ENCODE measurements around the gene RHEBL1.

Gene RHEBL1

DNA sequence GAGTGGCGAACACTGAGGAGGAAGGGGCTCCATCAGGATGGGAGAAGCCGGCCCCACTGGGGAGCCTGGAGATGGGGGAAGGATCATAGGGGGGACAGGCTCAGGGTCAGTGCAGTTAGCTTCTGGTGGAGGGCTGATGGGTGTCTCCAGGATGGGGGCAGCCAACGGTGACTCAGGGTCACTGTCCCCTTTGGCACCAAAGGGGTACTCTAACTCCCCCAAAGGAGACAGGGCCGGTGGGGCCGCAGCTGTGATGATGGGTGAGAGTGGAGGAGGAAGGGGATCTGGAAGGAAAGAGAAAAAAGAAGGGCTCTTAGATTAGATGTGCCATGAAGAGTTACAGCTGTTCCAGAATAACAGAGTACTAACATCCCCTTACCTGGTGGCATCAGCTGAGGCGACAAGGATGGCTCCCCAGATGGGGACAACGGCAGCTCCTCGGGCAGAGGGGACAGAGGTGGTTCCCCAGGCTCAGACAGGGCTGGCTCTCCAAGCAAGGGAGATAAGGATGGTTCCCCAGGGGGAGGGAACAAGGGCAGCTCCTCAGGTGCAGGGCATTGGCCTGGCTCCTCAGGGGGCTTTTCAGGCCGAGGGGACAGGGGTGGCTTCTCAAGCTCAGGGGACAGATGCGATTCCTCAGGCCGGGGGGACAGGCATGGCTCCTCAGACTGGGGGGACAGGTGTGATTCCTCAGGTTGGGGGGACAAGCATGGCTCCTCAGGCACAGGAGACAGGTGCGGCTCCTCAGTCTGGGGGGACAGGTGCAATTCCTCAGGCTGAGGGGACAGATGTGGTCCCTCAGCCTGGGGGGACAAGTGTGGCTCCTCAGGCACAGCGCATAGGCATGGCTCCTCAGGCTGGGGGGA, 19.0 kb downstream of the RHEBL1 start:
- TF ChIP-seq EZH2 (optimal IDR thresholded peaks at IDR 0.05; ENCODE audit: low read depth, low read length) (no peak), EZH2phosphoT487 (IDR thresholded peaks at IDR 0.05; ENCODE audit: low read length) (no peak)
- TF ChIP-seq, protein P1, sequence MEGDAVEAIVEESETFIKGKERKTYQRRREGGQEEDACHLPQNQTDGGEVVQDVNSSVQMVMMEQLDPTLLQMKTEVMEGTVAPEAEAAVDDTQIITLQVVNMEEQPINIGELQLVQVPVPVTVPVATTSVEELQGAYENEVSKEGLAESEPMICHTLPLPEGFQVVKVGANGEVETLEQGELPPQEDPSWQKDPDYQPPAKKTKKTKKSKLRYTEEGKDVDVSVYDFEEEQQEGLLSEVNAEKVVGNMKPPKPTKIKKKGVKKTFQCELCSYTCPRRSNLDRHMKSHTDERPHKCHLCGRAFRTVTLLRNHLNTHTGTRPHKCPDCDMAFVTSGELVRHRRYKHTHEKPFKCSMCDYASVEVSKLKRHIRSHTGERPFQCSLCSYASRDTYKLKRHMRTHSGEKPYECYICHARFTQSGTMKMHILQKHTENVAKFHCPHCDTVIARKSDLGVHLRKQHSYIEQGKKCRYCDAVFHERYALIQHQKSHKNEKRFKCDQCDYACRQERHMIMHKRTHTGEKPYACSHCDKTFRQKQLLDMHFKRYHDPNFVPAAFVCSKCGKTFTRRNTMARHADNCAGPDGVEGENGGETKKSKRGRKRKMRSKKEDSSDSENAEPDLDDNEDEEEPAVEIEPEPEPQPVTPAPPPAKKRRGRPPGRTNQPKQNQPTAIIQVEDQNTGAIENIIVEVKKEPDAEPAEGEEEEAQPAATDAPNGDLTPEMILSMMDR (IDR thresholded peaks at IDR 0.05; ENCODE audit: low read length) = no peak
- H3K4me3 ChIP-seq (ENCODE audit: low read length) = no peak overlapping the region
- no peaks in the 10 kb centered on the region for H3F3A ChIP-seq (ENCODE audit: insufficient read depth, low read length)
- H3K27me3 ChIP-seq (replicated peaks; ENCODE audit: insufficient read depth, low read length) = no peaks in the 10 kb centered on the region
- H2AFZ ChIP-seq (ENCODE audit: low read length) = no peak overlapping the region
- no peak overlapping the region for H3K4me2 ChIP-seq (ENCODE audit: low read depth, low read length)
- no peak for DNase-seq
- peaks cover 14% of the 10 kb centered on the region for H3K36me3 ChIP-seq (replicated peaks; ENCODE audit: insufficient read depth, low read length)
- H3K4me1 ChIP-seq (ENCODE audit: low read length) = 0 out of 2 replicates have a peak, but pooled peaks cover 2% of the 10 kb centered on the region
- peaks cover 29% of the 10 kb centered on the region for H3K79me2 ChIP-seq (ENCODE audit: low read length)
- H3K9ac ChIP-seq (ENCODE audit: low read length) = no peak overlapping the region
- H3K27ac ChIP-seq (ENCODE audit: low read length) = no peak overlapping the region
- no peaks in the 10 kb centered on the region for H3K9me3 ChIP-seq (replicated peaks; ENCODE audit: insufficient read depth, low read length)
- no peaks in the 10 kb centered on the region for H3K9me2 ChIP-seq (replicated peaks; ENCODE audit: insufficient read depth, low read length)
- peaks cover 3% of the 10 kb centered on the region for H4K20me1 ChIP-seq (ENCODE audit: insufficient read depth, low read length)

DNA sequence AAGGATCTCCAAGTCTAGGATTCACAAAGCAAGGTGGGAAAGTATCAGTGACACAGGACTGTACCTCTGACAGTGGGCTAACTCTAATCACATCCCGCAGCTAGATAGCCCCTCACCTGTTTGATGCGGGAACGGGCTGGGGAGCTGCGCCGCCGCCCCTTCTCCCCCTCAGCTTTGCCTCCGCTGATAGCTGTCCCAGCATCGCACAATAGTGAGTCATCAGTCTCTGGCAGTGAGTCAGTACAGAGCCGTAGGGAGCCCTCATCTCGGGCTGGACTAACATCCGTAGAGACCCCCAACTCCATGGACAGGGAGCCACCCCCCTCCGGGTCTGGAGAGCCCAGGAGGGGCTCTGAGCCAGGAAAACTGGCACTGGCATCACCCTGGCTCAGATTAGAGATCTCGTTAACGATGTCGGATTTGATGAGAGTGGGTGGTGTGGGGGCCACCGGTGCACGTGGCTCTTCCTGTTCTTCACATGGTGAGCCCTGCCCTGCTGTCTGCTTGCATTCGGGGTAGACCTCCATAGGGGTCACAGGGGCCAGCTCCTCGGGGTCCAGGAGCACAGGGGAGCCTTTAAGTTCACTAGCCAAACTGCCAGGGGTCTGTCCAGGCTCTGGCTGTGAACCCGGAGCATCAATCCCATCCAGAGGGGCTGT, 20.1 kb downstream of the RHEBL1 start:
- H3K9me3 ChIP-seq (replicated peaks; ENCODE audit: insufficient read depth, low read length) = no peaks in the 10 kb centered on the region
- H3K36me3 ChIP-seq (replicated peaks; ENCODE audit: insufficient read depth, low read length) = peaks cover 11% of the 10 kb centered on the region
- no peak overlapping the region for H3K4me2 ChIP-seq (ENCODE audit: low read depth, low read length)
- no peaks in the 10 kb centered on the region for H3K27me3 ChIP-seq (replicated peaks; ENCODE audit: insufficient read depth, low read length)
- H3K27ac ChIP-seq (ENCODE audit: low read length) = no peak overlapping the region
- TF ChIP-seq EZH2 (optimal IDR thresholded peaks at IDR 0.05; ENCODE audit: low read depth, low read length) = no peak
- TF ChIP-seq EZH2phosphoT487 (IDR thresholded peaks at IDR 0.05; ENCODE audit: low read length) = no peak
- TF ChIP-seq, protein P1 (IDR thresholded peaks at IDR 0.05; ENCODE audit: low read length) = no peak
- H3K4me3 ChIP-seq (ENCODE audit: low read length) = no peak overlapping the region
- H3K9me2 ChIP-seq (replicated peaks; ENCODE audit: insufficient read depth, low read length) = no peaks in the 10 kb centered on the region
- H3K9ac ChIP-seq (ENCODE audit: low read length) = no peak overlapping the region
- H4K20me1 ChIP-seq (ENCODE audit: insufficient read depth, low read length) = no peaks in the 10 kb centered on the region
- DNase-seq = no peak
- peaks cover 18% of the 10 kb centered on the region for H3K79me2 ChIP-seq (ENCODE audit: low read length)
- no peak overlapping the region for H2AFZ ChIP-seq (ENCODE audit: low read length)
- no peaks in the 10 kb centered on the region for H3F3A ChIP-seq (ENCODE audit: insufficient read depth, low read length)
- H3K4me1 ChIP-seq (ENCODE audit: low read length) = no peaks in the 10 kb centered on the region

DNA sequence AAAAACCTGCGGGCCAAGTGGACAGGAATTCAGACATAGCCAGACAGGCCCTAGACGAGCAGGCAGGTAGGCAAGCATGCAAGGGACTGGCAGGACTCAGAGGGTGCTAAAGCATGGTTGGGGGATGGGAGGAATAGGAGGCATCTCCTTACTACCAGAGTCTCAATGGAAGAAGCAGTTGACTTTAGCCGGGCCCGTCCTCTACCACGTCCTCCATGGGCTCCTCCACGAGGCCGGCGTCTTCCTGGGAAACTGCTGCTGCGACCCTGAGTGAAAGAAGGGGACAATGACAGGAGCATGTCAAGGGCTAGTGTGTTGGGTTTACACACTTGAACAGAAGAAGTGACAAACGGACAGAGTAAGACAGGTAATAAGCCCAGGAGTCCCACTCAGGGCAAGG, 20.8 kb downstream of the RHEBL1 start:
- Histone ChIP-seq H3K9me3 (replicated peaks; ENCODE audit: insufficient read depth, low read length) (no peaks in the 10 kb centered on the region), H2AFZ (ENCODE audit: low read length) (no peak overlapping the region), H3K9me2 (replicated peaks; ENCODE audit: insufficient read depth, low read length) (no peaks in the 10 kb centered on the region), H3K27ac (ENCODE audit: low read length) (no peak overlapping the region), H4K20me1 (ENCODE audit: insufficient read depth, low read length) (no peaks in the 10 kb centered on the region), H3K9ac (ENCODE audit: low read length) (no peak overlapping the region), H3K36me3 (replicated peaks; ENCODE audit: insufficient read depth, low read length) (peaks cover 9% of the 10 kb centered on the region; the same call in 1 of the 2 replicates), H3K4me1 (ENCODE audit: low read length) (no peaks in the 10 kb centered on the region), H3K27me3 (replicated peaks; ENCODE audit: insufficient read depth, low read length) (no peaks in the 10 kb centered on the region), H3F3A (ENCODE audit: insufficient read depth, low read length) (no peaks in the 10 kb centered on the region), H3K4me2 (ENCODE audit: low read depth, low read length) (no peak overlapping the region), H3K4me3 (ENCODE audit: low read length) (no peak overlapping the region), H3K79me2 (ENCODE audit: low read length) (peaks cover 11% of the 10 kb centered on the region)
- no peak for DNase-seq
- TF ChIP-seq EZH2phosphoT487 (IDR thresholded peaks at IDR 0.05; ENCODE audit: low read length) = no peak
- TF ChIP-seq, protein P1 (IDR thresholded peaks at IDR 0.05; ENCODE audit: low read length) = no peak
- no peak for TF ChIP-seq EZH2 (optimal IDR thresholded peaks at IDR 0.05; ENCODE audit: low read depth, low read length)
